K562 (cell line): ENCODE measurements around the gene C2CD2L. TPM values are rescaled to one million over a fixed set of nuclear protein-coding genes. Genes with fewer than 3 reads are reported as not detected.

Source experiments
- BACH1 ChIP-seq: fragments of 200-800 bp; sonication (Bioruptor generic); IDR thresholded peaks from 2 replicates; pipeline ENCODE4 v1.6.1; 2016; ENCODE audit warnings: missing genetic modification characterization, missing compliant biosample characterization
- CBFA2T2 ChIP-seq: fragments of 450-650 bp; conservative IDR thresholded peaks from 2 replicates; pipeline ENCODE4 v1.6.1; 2017; ENCODE audit warnings: mild to moderate bottlenecking
- CREB1 ChIP-seq, 2 experiments: sonication (generic) in 1 of 2; formaldehyde crosslinking in 1 of 2; IDR thresholded peaks; 2 replicates each; pipeline versions ENCODE4 v1.6.1 to v1.8.0; 2012 to 2022; ENCODE audit warnings: inconsistent platforms in 1 of 2, mild to moderate bottlenecking in 1 of 2, missing genetic modification reagents in 1 of 2, moderate library complexity in 1 of 2
- DNMT1 ChIP-seq: fragments of 450-650 bp; IDR thresholded peaks from 2 replicates; pipeline ENCODE4 v1.6.1; 2016; ENCODE audit warnings: antibody characterized with exemption, mild to moderate bottlenecking
- E2F3 ChIP-seq: fragments of 250-450 bp; sonication (Bioruptor Pico); IDR thresholded peaks from 2 replicates; pipeline ENCODE4 v1.4.0; 2020; ENCODE audit warnings: mild to moderate bottlenecking
- ELF4 ChIP-seq: fragments of 450-650 bp; formaldehyde crosslinking; IDR thresholded peaks from 2 replicates; pipeline ENCODE4 v1.4.0; 2022; ENCODE audit warnings: missing genetic modification characterization
- ERF ChIP-seq: fragments of 450-650 bp; formaldehyde crosslinking; IDR thresholded peaks from 2 replicates; pipeline ENCODE4 v1.4.0; 2020; ENCODE audit warnings: mild to moderate bottlenecking, mixed read lengths
- GTF3C2 ChIP-seq: IDR thresholded peaks from 3 replicates; pipeline ENCODE4 v1.6.1; 2011; ENCODE audit warnings: borderline replicate concordance, mild to moderate bottlenecking, moderate library complexity; ENCODE audit not compliant: insufficient read length; ENCODE audit errors: extremely low read depth
- MTA3 ChIP-seq: fragments of 450-650 bp; formaldehyde crosslinking; IDR thresholded peaks from 2 replicates; pipeline ENCODE4 v1.6.1; 2017; ENCODE audit warnings: mild to moderate bottlenecking, borderline replicate concordance
- NR1H2 ChIP-seq: sonication (generic); formaldehyde crosslinking; IDR thresholded peaks from 2 replicates; pipeline ENCODE4 v1.4.0; 2020; ENCODE audit warnings: mild to moderate bottlenecking, missing genetic modification reagents
- NR2C2 ChIP-seq, 2 experiments: fragments of 200-800 bp in 1 of 2; sonication (Bioruptor generic) in 1 of 2; sonication (generic) in 1 of 2; formaldehyde crosslinking in 1 of 2; IDR thresholded peaks; 2 replicates each; pipeline versions ENCODE4 v1.6.1 to v1.8.0; 2016 to 2022; ENCODE audit warnings: mild to moderate bottlenecking in 1 of 2, missing compliant biosample characterization in 1 of 2, missing genetic modification characterization in 1 of 2, missing genetic modification reagents in 1 of 2
- RAD21 ChIP-seq, 2 experiments: fragments of 250-450 bp in 1 of 2; fragments of 450-650 bp in 1 of 2; sonication (Bioruptor Pico) in 1 of 2; formaldehyde crosslinking in 1 of 2; IDR thresholded peaks in 1 of 2; conservative IDR thresholded peaks in 1 of 2; 2 replicates each; pipeline versions ENCODE4 v1.4.0 to v1.8.0; 2020 to 2022; ENCODE audit warnings: mild to moderate bottlenecking in 2 of 2, moderate library complexity in 1 of 2
- SLC30A9 ChIP-seq: fragments of 250-450 bp; sonication (Bioruptor Pico); IDR thresholded peaks from 2 replicates; pipeline ENCODE4 v1.8.0; 2022; ENCODE audit warnings: mild to moderate bottlenecking, moderate library complexity
- SMAD3 ChIP-seq: fragments of 450-650 bp; formaldehyde crosslinking; conservative IDR thresholded peaks from 2 replicates; pipeline ENCODE4 v1.4.0; 2020; ENCODE audit warnings: mild to moderate bottlenecking
- SMAD4 ChIP-seq: fragments of 250-450 bp; sonication (Bioruptor Pico); conservative IDR thresholded peaks from 2 replicates; pipeline ENCODE4 v1.8.0; 2021; ENCODE audit warnings: inconsistent platforms, mild to moderate bottlenecking, moderate library complexity
- USF1 ChIP-seq: sonication (generic); formaldehyde crosslinking; IDR thresholded peaks from 2 replicates; pipeline ENCODE4 v1.9.0; 2022; ENCODE audit warnings: mild to moderate bottlenecking, missing genetic modification reagents
- ZBTB1 ChIP-seq: sonication (generic); formaldehyde crosslinking; IDR thresholded peaks from 2 replicates; pipeline ENCODE4 v1.8.1; 2023; ENCODE audit warnings: missing genetic modification reagents, low read depth, mild to moderate bottlenecking, borderline replicate concordance
- ZFPM2 ChIP-seq: fragments of 250-450 bp; sonication (Bioruptor Pico); IDR thresholded peaks from 2 replicates; pipeline ENCODE4 v1.5.1; 2022; ENCODE audit warnings: mild to moderate bottlenecking
- ZNF232 ChIP-seq: sonication (generic); formaldehyde crosslinking; IDR thresholded peaks from 2 replicates; pipeline ENCODE4 v1.8.0; 2022; ENCODE audit warnings: mild to moderate bottlenecking, missing genetic modification reagents
- polyA plus RNA-seq, 8 experiments: library from polyadenylated mRNA; depleted of rRNA in 4 of 8; stranded (reverse) in 5 of 8; unstranded in 3 of 8; fragments of >200 nt; fragmentation: Nextera tagmentation in 2 of 8; fragmentation: Illumina TruSeq in 1 of 8; extraction: Ambion mirVana in 2 of 8; extraction: Trizol in 1 of 8; gene quantifications; 2 replicates each; pipeline versions ENCODE4 v1.2.1 to v1.2.3, GENCODE V29; 2011 to 2014; ENCODE audit warnings: inconsistent platforms in 1 of 8, missing spikeins in 1 of 8
- total RNA-seq, 7 experiments: library from RNA; depleted of rRNA in 6 of 7; stranded (reverse); fragments of >200 nt in 6 of 7; fragmentation: Illumina TruSeq in 2 of 7; extraction: Trizol in 2 of 7; gene quantifications; 2 replicates each; pipeline versions ENCODE4 v1.2.1 to v1.2.3, GENCODE V29; 2011 to 2021; ENCODE audit warnings: low replicate concordance in 1 of 7
- TF ChIP-seq, protein P1 (sequence below): fragments of 450-650 bp; formaldehyde crosslinking; IDR thresholded peaks from 2 replicates; pipeline ENCODE4 v1.4.0; 2020; ENCODE audit warnings: mild to moderate bottlenecking, moderate library complexity
- TF ChIP-seq, protein P2 (sequence below): conservative IDR thresholded peaks from 2 replicates; pipeline ENCODE4 v1.6.1; 2011; ENCODE audit warnings: low read depth, mild to moderate bottlenecking, low read length; ENCODE audit not compliant: control insufficient read depth

C2CD2L gene
- total and polyA plus RNA-seq, 9 of the 15 experiments (the other 6 are each of a cell fraction or from before 2014, with no cell fraction given), result 0.66 to 41.2 (median 14.8) TPM

- TF ChIP-seq, protein P1, sequence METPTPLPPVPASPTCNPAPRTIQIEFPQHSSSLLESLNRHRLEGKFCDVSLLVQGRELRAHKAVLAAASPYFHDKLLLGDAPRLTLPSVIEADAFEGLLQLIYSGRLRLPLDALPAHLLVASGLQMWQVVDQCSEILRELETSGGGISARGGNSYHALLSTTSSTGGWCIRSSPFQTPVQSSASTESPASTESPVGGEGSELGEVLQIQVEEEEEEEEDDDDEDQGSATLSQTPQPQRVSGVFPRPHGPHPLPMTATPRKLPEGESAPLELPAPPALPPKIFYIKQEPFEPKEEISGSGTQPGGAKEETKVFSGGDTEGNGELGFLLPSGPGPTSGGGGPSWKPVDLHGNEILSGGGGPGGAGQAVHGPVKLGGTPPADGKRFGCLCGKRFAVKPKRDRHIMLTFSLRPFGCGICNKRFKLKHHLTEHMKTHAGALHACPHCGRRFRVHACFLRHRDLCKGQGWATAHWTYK, result 0 out of 2 replicates have a peak, but pooled peaks have one; percentile 69
- TF ChIP-seq SMAD4 (CRISPR knock-in tag), result 0 out of 2 replicates have a peak, but pooled peaks have one; percentile 41
- TF ChIP-seq, protein P2, sequence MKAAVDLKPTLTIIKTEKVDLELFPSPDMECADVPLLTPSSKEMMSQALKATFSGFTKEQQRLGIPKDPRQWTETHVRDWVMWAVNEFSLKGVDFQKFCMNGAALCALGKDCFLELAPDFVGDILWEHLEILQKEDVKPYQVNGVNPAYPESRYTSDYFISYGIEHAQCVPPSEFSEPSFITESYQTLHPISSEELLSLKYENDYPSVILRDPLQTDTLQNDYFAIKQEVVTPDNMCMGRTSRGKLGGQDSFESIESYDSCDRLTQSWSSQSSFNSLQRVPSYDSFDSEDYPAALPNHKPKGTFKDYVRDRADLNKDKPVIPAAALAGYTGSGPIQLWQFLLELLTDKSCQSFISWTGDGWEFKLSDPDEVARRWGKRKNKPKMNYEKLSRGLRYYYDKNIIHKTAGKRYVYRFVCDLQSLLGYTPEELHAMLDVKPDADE, result peak; percentile 67; the same call in 1 of the 2 replicates
- 0 out of 4 replicates have a peak, but pooled peaks of 1 of the 2 experiments have one; percentile 6 for TF ChIP-seq RAD21 (CRISPR knock-in tag; conservative IDR thresholded peaks at IDR 0.05 in 1 of 2, IDR thresholded peaks at IDR 0.05 in 1 of 2)
- TF ChIP-seq SLC30A9, result no peak
- no peak for TF ChIP-seq GTF3C2
- TF ChIP-seq ELF4 (CRISPR knock-in tag), result peak; percentile 45; the same call in 1 of the 2 replicates
- TF ChIP-seq DNMT1, result no peak
- no peak for TF ChIP-seq CBFA2T2
- TF ChIP-seq NR2C2 (CRISPR knock-in tag; IDR thresholded peaks at IDR 0.05), result no peak
- peak; percentile 82 for TF ChIP-seq NR2C2 (tag; IDR thresholded peaks at IDR 0.05)
- peak; percentile 39; the same call in 1 of the 2 replicates for TF ChIP-seq ERF (CRISPR knock-in tag)
- no peak for TF ChIP-seq BACH1
- peak; percentile 85 for TF ChIP-seq CREB1 (IDR thresholded peaks at IDR 0.05)
- peak; percentile 89 for TF ChIP-seq CREB1 (CRISPR knock-in tag; IDR thresholded peaks at IDR 0.05)
- 0 out of 2 replicates have a peak, but pooled peaks have one; percentile 17 for TF ChIP-seq MTA3
- peak; percentile 84 for TF ChIP-seq E2F3 (CRISPR knock-in tag)
- TF ChIP-seq NR1H2 (CRISPR knock-in tag), result no peak
- TF ChIP-seq ZFPM2 (CRISPR knock-in tag), result no peak
- no peak for TF ChIP-seq SMAD3 (CRISPR knock-in tag)
- no peak for TF ChIP-seq ZBTB1
- TF ChIP-seq ZNF232, result no peak
- peak; percentile 78 for TF ChIP-seq USF1
Observed at GRCh38 chr11:119084663-119085436, 22.3 kb upstream of the C2CD2L start, which contains the start of gene HMBS (continued).
